Peyer's patch (tissue), 4 donors: ENCODE measurements around the gene ATP2B2.

Experiments
- POLR2A ChIP-seq, 2 donors: fragments of 450-650 bp; IDR thresholded peaks; one replicate each; pipeline ENCODE4 v1.5.1; 2017; ENCODE audit warnings: antibody characterized with exemption in 2 of 2, mild to moderate bottlenecking in 2 of 2, moderate library complexity in 2 of 2
- TF ChIP-seq, protein P1 (sequence below), 6 experiments: fragments of 450-650 bp in 4 of 6; fragments of 200-600 bp in 2 of 6; sonication (generic) in 1 of 6; IDR thresholded peaks; one replicate each; pipeline ENCODE4 v1.5.1; 2017 to 2019; ENCODE audit warnings: antibody characterized with exemption in 6 of 6, mild to moderate bottlenecking in 3 of 6, moderate library complexity in 1 of 6

- TF ChIP-seq, protein P1, sequence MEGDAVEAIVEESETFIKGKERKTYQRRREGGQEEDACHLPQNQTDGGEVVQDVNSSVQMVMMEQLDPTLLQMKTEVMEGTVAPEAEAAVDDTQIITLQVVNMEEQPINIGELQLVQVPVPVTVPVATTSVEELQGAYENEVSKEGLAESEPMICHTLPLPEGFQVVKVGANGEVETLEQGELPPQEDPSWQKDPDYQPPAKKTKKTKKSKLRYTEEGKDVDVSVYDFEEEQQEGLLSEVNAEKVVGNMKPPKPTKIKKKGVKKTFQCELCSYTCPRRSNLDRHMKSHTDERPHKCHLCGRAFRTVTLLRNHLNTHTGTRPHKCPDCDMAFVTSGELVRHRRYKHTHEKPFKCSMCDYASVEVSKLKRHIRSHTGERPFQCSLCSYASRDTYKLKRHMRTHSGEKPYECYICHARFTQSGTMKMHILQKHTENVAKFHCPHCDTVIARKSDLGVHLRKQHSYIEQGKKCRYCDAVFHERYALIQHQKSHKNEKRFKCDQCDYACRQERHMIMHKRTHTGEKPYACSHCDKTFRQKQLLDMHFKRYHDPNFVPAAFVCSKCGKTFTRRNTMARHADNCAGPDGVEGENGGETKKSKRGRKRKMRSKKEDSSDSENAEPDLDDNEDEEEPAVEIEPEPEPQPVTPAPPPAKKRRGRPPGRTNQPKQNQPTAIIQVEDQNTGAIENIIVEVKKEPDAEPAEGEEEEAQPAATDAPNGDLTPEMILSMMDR (IDR thresholded peaks at IDR 0.05): no peak
- no peak for TF ChIP-seq POLR2A (IDR thresholded peaks at IDR 0.05)
Measured at GRCh38 chr3:10336761-10337160, 168.6 kb downstream of the ATP2B2 start.
